ENCODE measurements around the gene SPCS1.

GRCh38 chr3:52752045-52752660 lies 46.2 kb downstream of the SPCS1 start:
- TF ChIP-seq, protein P1, sequence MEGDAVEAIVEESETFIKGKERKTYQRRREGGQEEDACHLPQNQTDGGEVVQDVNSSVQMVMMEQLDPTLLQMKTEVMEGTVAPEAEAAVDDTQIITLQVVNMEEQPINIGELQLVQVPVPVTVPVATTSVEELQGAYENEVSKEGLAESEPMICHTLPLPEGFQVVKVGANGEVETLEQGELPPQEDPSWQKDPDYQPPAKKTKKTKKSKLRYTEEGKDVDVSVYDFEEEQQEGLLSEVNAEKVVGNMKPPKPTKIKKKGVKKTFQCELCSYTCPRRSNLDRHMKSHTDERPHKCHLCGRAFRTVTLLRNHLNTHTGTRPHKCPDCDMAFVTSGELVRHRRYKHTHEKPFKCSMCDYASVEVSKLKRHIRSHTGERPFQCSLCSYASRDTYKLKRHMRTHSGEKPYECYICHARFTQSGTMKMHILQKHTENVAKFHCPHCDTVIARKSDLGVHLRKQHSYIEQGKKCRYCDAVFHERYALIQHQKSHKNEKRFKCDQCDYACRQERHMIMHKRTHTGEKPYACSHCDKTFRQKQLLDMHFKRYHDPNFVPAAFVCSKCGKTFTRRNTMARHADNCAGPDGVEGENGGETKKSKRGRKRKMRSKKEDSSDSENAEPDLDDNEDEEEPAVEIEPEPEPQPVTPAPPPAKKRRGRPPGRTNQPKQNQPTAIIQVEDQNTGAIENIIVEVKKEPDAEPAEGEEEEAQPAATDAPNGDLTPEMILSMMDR (IDR thresholded peaks at IDR 0.05; ENCODE audit: low read depth, low read length), result no peak
- TF ChIP-seq EZH2phosphoT487 (IDR thresholded peaks at IDR 0.05; ENCODE audit: low read depth), result no peak

Measured in OCI-LY3 (cell line).